HepG2 (cell line): ENCODE measurements around the gene TTC23. TPM values are rescaled to one million over a fixed set of nuclear protein-coding genes. Genes with fewer than 3 reads are reported as not detected.

Experiments used
- IKZF4 ChIP-seq: sonication (generic); formaldehyde crosslinking; IDR thresholded peaks from 2 replicates; pipeline ENCODE4 v1.5.1; 2020; ENCODE audit warnings: borderline replicate concordance, mild to moderate bottlenecking, low read depth, missing genetic modification reagents; ENCODE audit errors: not compliant biosample characterization
- JUNB ChIP-seq: sonication (generic); formaldehyde crosslinking; IDR thresholded peaks from 2 replicates; pipeline ENCODE4 v1.8.0; 2022; ENCODE audit warnings: missing genetic modification reagents, mild to moderate bottlenecking, borderline replicate concordance
- MBD4 ChIP-seq: IDR thresholded peaks from 2 replicates; pipeline ENCODE4 v1.6.1; 2012; ENCODE audit warnings: low read length, inconsistent platforms, borderline replicate concordance
- MED13 ChIP-seq: sonication (generic); formaldehyde crosslinking; IDR thresholded peaks from 2 replicates; pipeline ENCODE4 v1.5.0; 2020; ENCODE audit warnings: missing genetic modification reagents
- MLLT10 ChIP-seq: sonication (generic); formaldehyde crosslinking; IDR thresholded peaks from 2 replicates; pipeline ENCODE4 v1.4.0; 2020; ENCODE audit warnings: missing genetic modification reagents
- PCBP2 ChIP-seq: fragments of 200-400 bp; formaldehyde crosslinking; optimal IDR thresholded peaks from 2 replicates; pipeline ENCODE3; 2018; ENCODE audit warnings: low read length, low read depth; ENCODE audit not compliant: poor library complexity, severe bottlenecking
- SNAPC2 ChIP-seq: sonication (generic); formaldehyde crosslinking; IDR thresholded peaks from 2 replicates; pipeline ENCODE4 v1.8.1; 2022; ENCODE audit warnings: mild to moderate bottlenecking, missing genetic modification reagents
- SOX5 ChIP-seq: IDR thresholded peaks from 2 replicates; pipeline ENCODE4 v1.6.1; 2016; ENCODE audit warnings: borderline replicate concordance
- SPEN ChIP-seq: sonication (generic); formaldehyde crosslinking; IDR thresholded peaks from 2 replicates; pipeline ENCODE4 v1.5.1; 2020; ENCODE audit warnings: low read depth, mild to moderate bottlenecking, missing genetic modification reagents
- TARDBP ChIP-seq: sonication (generic); formaldehyde crosslinking; IDR thresholded peaks from 2 replicates; pipeline ENCODE4 v1.8.0; 2022; ENCODE audit warnings: mild to moderate bottlenecking, missing genetic modification reagents
- YEATS4 ChIP-seq: sonication (generic); formaldehyde crosslinking; IDR thresholded peaks from 2 replicates; pipeline ENCODE4 v1.4.0; 2020; ENCODE audit warnings: missing genetic modification reagents, borderline replicate concordance
- ZBTB38 ChIP-seq: sonication (generic); formaldehyde crosslinking; IDR thresholded peaks from 2 replicates; pipeline ENCODE4 v1.5.1; 2020; ENCODE audit warnings: mild to moderate bottlenecking, missing genetic modification reagents
- ZMYM3 ChIP-seq: sonication (generic); formaldehyde crosslinking; IDR thresholded peaks from 2 replicates; pipeline ENCODE4 v1.5.1; 2020; ENCODE audit warnings: mild to moderate bottlenecking, missing genetic modification reagents
- ZNF383 ChIP-seq: sonication (generic); formaldehyde crosslinking; IDR thresholded peaks from 2 replicates; pipeline ENCODE4 v1.4.0; 2020; ENCODE audit warnings: missing genetic modification reagents, mild to moderate bottlenecking, borderline replicate concordance
- ZNF839 ChIP-seq: sonication (generic); formaldehyde crosslinking; IDR thresholded peaks from 2 replicates; pipeline ENCODE4 v1.4.0; 2020; ENCODE audit warnings: missing genetic modification reagents, mild to moderate bottlenecking, borderline replicate concordance
- polyA plus RNA-seq, 8 experiments: library from polyadenylated mRNA; depleted of rRNA in 3 of 8; stranded (reverse) in 7 of 8; unstranded in 1 of 8; fragments of >200 nt; fragmentation: Illumina TruSeq in 4 of 8; extraction: Trizol in 4 of 8; gene quantifications; 2 replicates each; pipeline versions ENCODE4 v1.2.1 to v1.2.3, GENCODE V29; 2011 to 2016; ENCODE audit warnings: low read depth in 4 of 8, missing spikeins in 1 of 8, mixed read lengths in 1 of 8; ENCODE audit not compliant: insufficient read depth in 1 of 8
- total RNA-seq, 5 experiments: library from RNA; depleted of rRNA; stranded (reverse); fragments of >200 nt; fragmentation: Illumina TruSeq; extraction: Trizol; gene quantifications; 2 replicates each; pipeline ENCODE4 v1.2.3, GENCODE V29; 2016; ENCODE audit warnings: low read depth in 1 of 5
- TF ChIP-seq, protein P1 (sequence below): sonication (generic); formaldehyde crosslinking; conservative IDR thresholded peaks from 2 replicates; pipeline ENCODE4 v1.4.0; 2020; ENCODE audit warnings: missing genetic modification reagents
- TF ChIP-seq, protein P2 (sequence below): sonication (generic); formaldehyde crosslinking; IDR thresholded peaks from 2 replicates; pipeline ENCODE4 v1.5.1; 2020; ENCODE audit warnings: mild to moderate bottlenecking, moderate library complexity, missing genetic modification reagents
- TF ChIP-seq, protein P3 (sequence below): sonication (generic); formaldehyde crosslinking; IDR thresholded peaks from 2 replicates; pipeline ENCODE4 v1.4.0; 2020; ENCODE audit warnings: mild to moderate bottlenecking, missing genetic modification reagents
- TF ChIP-seq, protein P4 (sequence below): IDR thresholded peaks from 2 replicates; pipeline ENCODE4 v1.6.1; 2016
- TF ChIP-seq, protein P5 (sequence below): sonication (generic); formaldehyde crosslinking; IDR thresholded peaks from 2 replicates; pipeline ENCODE4 v1.5.0; 2020; ENCODE audit warnings: missing genetic modification reagents, mild to moderate bottlenecking, borderline replicate concordance

The TTC23 gene
- total and polyA plus RNA-seq, 2 of the 13 experiments (the other 11 are each of a cell fraction or from before 2014, with no cell fraction given), result 1.6 to 11.7 TPM

DNA sequence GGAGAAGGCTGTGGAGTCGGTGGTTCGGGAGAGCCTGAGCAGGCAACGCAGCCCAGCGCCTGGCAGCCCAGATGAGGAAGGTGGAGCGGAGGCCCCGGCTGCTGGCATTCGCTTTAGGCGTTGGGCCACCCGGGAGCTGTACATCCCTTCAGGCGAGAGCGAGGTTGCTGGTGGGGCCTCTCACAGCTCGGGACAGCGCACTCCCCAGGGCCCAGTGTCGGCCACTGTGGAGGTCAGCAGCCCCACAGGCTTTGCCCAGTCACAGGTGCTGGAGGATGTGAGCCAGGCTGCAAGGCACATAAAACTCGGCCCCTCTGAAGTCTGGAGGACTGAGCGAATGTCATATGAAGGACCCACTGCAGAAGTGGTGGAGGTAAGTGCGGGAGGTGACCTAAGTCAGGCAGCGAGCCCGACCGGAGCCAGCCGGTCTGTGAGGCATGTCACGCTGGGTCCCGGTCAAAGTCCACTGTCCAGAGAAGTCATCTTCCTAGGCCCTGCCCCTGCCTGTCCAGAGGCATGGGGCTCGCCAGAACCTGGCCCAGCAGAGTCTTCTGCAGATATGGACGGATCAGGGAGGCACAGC, 117.8 kb downstream of the TTC23 start (continued):
- peak; percentile 78; the same call in 1 of the 2 replicates for TF ChIP-seq ZBTB38
- TF ChIP-seq PCBP2, result no peak
- peak; percentile 63 for TF ChIP-seq YEATS4 (CRISPR knock-in tag)
- TF ChIP-seq SNAPC2 (CRISPR knock-in tag), result no peak
- TF ChIP-seq, protein P1, sequence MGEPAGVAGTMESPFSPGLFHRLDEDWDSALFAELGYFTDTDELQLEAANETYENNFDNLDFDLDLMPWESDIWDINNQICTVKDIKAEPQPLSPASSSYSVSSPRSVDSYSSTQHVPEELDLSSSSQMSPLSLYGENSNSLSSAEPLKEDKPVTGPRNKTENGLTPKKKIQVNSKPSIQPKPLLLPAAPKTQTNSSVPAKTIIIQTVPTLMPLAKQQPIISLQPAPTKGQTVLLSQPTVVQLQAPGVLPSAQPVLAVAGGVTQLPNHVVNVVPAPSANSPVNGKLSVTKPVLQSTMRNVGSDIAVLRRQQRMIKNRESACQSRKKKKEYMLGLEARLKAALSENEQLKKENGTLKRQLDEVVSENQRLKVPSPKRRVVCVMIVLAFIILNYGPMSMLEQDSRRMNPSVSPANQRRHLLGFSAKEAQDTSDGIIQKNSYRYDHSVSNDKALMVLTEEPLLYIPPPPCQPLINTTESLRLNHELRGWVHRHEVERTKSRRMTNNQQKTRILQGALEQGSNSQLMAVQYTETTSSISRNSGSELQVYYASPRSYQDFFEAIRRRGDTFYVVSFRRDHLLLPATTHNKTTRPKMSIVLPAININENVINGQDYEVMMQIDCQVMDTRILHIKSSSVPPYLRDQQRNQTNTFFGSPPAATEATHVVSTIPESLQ (CRISPR knock-in tag), result no peak
- TF ChIP-seq IKZF4, result no peak
- TF ChIP-seq, protein P2, sequence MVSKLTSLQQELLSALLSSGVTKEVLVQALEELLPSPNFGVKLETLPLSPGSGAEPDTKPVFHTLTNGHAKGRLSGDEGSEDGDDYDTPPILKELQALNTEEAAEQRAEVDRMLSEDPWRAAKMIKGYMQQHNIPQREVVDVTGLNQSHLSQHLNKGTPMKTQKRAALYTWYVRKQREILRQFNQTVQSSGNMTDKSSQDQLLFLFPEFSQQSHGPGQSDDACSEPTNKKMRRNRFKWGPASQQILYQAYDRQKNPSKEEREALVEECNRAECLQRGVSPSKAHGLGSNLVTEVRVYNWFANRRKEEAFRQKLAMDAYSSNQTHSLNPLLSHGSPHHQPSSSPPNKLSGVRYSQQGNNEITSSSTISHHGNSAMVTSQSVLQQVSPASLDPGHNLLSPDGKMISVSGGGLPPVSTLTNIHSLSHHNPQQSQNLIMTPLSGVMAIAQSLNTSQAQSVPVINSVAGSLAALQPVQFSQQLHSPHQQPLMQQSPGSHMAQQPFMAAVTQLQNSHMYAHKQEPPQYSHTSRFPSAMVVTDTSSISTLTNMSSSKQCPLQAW (CRISPR knock-in tag), result 0 out of 2 replicates have a peak, but pooled peaks have one; percentile 33
- no peak for TF ChIP-seq MED13
- TF ChIP-seq, protein P3, sequence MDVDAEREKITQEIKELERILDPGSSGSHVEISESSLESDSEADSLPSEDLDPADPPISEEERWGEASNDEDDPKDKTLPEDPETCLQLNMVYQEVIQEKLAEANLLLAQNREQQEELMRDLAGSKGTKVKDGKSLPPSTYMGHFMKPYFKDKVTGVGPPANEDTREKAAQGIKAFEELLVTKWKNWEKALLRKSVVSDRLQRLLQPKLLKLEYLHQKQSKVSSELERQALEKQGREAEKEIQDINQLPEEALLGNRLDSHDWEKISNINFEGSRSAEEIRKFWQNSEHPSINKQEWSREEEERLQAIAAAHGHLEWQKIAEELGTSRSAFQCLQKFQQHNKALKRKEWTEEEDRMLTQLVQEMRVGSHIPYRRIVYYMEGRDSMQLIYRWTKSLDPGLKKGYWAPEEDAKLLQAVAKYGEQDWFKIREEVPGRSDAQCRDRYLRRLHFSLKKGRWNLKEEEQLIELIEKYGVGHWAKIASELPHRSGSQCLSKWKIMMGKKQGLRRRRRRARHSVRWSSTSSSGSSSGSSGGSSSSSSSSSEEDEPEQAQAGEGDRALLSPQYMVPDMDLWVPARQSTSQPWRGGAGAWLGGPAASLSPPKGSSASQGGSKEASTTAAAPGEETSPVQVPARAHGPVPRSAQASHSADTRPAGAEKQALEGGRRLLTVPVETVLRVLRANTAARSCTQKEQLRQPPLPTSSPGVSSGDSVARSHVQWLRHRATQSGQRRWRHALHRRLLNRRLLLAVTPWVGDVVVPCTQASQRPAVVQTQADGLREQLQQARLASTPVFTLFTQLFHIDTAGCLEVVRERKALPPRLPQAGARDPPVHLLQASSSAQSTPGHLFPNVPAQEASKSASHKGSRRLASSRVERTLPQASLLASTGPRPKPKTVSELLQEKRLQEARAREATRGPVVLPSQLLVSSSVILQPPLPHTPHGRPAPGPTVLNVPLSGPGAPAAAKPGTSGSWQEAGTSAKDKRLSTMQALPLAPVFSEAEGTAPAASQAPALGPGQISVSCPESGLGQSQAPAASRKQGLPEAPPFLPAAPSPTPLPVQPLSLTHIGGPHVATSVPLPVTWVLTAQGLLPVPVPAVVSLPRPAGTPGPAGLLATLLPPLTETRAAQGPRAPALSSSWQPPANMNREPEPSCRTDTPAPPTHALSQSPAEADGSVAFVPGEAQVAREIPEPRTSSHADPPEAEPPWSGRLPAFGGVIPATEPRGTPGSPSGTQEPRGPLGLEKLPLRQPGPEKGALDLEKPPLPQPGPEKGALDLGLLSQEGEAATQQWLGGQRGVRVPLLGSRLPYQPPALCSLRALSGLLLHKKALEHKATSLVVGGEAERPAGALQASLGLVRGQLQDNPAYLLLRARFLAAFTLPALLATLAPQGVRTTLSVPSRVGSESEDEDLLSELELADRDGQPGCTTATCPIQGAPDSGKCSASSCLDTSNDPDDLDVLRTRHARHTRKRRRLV (CRISPR knock-in tag), result no peak
- TF ChIP-seq SPEN, result peak; percentile 49; the same call in 1 of the 2 replicates
- no peak for TF ChIP-seq MLLT10 (CRISPR knock-in tag)
- no peak for TF ChIP-seq SOX5
- no peak for TF ChIP-seq ZNF383 (CRISPR knock-in tag)
- no peak for TF ChIP-seq MBD4
- TF ChIP-seq, protein P4, sequence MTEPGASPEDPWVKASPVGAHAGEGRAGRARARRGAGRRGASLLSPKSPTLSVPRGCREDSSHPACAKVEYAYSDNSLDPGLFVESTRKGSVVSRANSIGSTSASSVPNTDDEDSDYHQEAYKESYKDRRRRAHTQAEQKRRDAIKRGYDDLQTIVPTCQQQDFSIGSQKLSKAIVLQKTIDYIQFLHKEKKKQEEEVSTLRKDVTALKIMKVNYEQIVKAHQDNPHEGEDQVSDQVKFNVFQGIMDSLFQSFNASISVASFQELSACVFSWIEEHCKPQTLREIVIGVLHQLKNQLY (CRISPR knock-in tag), result peak; percentile 60; the same call in 1 of the 2 replicates
- TF ChIP-seq ZNF839, result no peak
- peak; percentile 49; the same call in 1 of the 2 replicates for TF ChIP-seq TARDBP (CRISPR knock-in tag)
- TF ChIP-seq, protein P5, sequence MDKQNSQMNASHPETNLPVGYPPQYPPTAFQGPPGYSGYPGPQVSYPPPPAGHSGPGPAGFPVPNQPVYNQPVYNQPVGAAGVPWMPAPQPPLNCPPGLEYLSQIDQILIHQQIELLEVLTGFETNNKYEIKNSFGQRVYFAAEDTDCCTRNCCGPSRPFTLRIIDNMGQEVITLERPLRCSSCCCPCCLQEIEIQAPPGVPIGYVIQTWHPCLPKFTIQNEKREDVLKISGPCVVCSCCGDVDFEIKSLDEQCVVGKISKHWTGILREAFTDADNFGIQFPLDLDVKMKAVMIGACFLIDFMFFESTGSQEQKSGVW (CRISPR knock-in tag), result no peak
- TF ChIP-seq JUNB (CRISPR knock-in tag), result no peak
- TF ChIP-seq ZMYM3 (CRISPR knock-in tag), result peak; percentile 36; the same call in 1 of the 2 replicates
